ENCODE measurements around the gene CNFN. TPM values are rescaled to one million over a fixed set of nuclear protein-coding genes. Genes with fewer than 3 reads are reported as not detected.

CNFN gene
- total and polyA plus RNA-seq, 10 of the 15 experiments (the other 5 are each of a cell fraction or from before 2014, with no cell fraction given) = 0.60 TPM; not detected in 9

DNA sequence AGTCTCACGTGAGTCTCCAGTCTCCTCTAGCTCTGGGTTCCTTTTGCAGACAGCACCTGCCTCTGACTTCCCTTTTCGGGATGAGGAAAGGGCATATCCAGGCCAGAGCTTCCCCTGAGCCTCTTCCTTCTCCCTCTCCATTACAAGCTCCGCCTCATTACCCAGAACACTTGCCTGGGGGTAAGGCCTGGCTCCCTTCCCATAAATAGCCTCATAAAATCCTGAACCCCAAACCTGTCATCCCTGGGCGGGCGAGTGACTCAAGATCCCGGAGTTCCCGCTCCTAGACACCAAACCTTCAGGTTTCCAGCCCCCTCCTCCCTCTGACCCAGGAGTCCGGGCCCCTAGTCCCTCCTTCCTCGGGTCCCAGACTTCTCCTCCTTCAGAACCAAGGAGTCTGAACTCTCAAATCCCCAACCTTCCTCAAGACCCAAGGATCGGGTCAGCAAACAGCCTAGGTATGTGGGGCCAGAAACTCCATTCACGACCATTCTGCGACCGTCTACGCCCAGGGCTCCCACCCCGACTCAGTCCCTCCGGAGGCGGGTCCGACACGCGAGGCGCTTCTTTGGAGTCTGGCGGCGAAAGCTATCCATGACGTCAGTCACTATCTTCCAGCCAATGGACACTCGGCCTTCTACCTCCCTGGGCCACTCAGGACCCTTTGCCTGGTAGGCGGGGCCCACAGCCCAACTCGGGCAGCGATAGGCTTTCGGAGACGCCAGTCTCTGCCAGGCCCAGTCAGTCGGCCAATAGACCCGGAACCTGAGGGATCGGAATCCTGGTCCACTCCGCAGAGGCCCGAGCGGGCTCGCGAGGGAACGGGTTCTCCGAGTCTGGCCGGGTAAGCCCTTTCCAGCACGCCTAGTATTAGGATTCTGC lies 6.5 kb upstream of the CNFN start (continued):
- TF ChIP-seq MYC (IDR thresholded peaks at IDR 0.05; ENCODE audit: insufficient read depth, insufficient read length, insufficient replicate concordance, low read length, severe bottlenecking) (no peak), NFYB (IDR thresholded peaks at IDR 0.05; ENCODE audit: insufficient read depth, low read depth, low read length) (peak; percentile 98), JUNB (IDR thresholded peaks at IDR 0.05) (no peak; the same call in 1 of the 2 replicates), TCF7 (IDR thresholded peaks at IDR 0.05; ENCODE audit: borderline replicate concordance) (no peak), TARDBP (IDR thresholded peaks at IDR 0.05; ENCODE audit: borderline replicate concordance) (no peak), TCF3 (IDR thresholded peaks at IDR 0.05; ENCODE audit: borderline replicate concordance, insufficient read depth, low read depth, low read length) (no peak), KLF5 (IDR thresholded peaks at IDR 0.05; ENCODE audit: partially characterized antibody) (peak; percentile 46), CEBPB (IDR thresholded peaks at IDR 0.05; ENCODE audit: borderline replicate concordance in 1 of 2, low read depth in 2 of 2, low read length in 2 of 2) (no peak), CHD4 (IDR thresholded peaks at IDR 0.05) (no peak), ZNF24 (IDR thresholded peaks at IDR 0.05) (no peak), IKZF2 (IDR thresholded peaks at IDR 0.05) (peak in 1 of 2 experiments; percentile 15; a peak in 2 of 4 replicates), TAF1 (IDR thresholded peaks at IDR 0.05; ENCODE audit: borderline replicate concordance, low read depth, low read length) (peak; percentile 64), SP1 (IDR thresholded peaks at IDR 0.05; ENCODE audit: low read depth, low read length) (peak; percentile 99), BMI1 (IDR thresholded peaks at IDR 0.05; ENCODE audit: borderline replicate concordance) (no peak)
- TF ChIP-seq, protein P1, sequence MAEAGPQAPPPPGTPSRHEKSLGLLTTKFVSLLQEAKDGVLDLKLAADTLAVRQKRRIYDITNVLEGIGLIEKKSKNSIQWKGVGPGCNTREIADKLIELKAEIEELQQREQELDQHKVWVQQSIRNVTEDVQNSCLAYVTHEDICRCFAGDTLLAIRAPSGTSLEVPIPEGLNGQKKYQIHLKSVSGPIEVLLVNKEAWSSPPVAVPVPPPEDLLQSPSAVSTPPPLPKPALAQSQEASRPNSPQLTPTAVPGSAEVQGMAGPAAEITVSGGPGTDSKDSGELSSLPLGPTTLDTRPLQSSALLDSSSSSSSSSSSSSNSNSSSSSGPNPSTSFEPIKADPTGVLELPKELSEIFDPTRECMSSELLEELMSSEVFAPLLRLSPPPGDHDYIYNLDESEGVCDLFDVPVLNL (IDR thresholded peaks at IDR 0.05; ENCODE audit: low read depth, low read length) = peak; percentile 84
- TF ChIP-seq, protein P2, sequence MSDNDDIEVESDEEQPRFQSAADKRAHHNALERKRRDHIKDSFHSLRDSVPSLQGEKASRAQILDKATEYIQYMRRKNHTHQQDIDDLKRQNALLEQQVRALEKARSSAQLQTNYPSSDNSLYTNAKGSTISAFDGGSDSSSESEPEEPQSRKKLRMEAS (IDR thresholded peaks at IDR 0.05; ENCODE audit: low read depth, low read length) = peak; percentile 54; the same call in 1 of the 2 replicates
- TF ChIP-seq, protein P3, sequence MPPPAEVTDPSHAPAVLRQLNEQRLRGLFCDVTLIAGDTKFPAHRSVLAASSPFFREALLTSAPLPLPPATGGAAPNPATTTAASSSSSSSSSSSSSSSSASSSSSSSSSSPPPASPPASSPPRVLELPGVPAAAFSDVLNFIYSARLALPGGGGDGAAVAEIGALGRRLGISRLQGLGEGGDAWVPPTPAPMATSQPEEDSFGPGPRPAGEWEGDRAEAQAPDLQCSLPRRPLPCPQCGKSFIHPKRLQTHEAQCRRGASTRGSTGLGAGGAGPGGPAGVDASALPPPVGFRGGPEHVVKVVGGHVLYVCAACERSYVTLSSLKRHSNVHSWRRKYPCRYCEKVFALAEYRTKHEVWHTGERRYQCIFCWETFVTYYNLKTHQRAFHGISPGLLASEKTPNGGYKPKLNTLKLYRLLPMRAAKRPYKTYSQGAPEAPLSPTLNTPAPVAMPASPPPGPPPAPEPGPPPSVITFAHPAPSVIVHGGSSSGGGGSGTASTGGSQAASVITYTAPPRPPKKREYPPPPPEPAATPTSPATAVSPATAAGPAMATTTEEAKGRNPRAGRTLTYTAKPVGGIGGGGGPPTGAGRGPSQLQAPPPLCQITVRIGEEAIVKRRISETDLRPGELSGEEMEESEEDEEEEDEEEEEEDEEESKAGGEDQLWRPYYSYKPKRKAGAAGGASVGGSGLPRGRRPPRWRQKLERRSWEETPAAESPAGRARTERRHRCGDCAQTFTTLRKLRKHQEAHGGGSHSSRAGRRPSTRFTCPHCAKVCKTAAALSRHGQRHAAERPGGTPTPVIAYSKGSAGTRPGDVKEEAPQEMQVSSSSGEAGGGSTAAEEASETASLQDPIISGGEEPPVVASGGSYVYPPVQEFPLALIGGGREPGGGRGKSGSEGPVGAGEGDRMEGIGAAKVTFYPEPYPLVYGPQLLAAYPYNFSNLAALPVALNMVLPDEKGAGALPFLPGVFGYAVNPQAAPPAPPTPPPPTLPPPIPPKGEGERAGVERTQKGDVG (CRISPR knock-in tag; IDR thresholded peaks at IDR 0.05) = no peak
- TF ChIP-seq, protein P4, sequence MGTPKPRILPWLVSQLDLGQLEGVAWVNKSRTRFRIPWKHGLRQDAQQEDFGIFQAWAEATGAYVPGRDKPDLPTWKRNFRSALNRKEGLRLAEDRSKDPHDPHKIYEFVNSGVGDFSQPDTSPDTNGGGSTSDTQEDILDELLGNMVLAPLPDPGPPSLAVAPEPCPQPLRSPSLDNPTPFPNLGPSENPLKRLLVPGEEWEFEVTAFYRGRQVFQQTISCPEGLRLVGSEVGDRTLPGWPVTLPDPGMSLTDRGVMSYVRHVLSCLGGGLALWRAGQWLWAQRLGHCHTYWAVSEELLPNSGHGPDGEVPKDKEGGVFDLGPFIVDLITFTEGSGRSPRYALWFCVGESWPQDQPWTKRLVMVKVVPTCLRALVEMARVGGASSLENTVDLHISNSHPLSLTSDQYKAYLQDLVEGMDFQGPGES (IDR thresholded peaks at IDR 0.05) = peak; percentile 94
- TF ChIP-seq, protein P5, sequence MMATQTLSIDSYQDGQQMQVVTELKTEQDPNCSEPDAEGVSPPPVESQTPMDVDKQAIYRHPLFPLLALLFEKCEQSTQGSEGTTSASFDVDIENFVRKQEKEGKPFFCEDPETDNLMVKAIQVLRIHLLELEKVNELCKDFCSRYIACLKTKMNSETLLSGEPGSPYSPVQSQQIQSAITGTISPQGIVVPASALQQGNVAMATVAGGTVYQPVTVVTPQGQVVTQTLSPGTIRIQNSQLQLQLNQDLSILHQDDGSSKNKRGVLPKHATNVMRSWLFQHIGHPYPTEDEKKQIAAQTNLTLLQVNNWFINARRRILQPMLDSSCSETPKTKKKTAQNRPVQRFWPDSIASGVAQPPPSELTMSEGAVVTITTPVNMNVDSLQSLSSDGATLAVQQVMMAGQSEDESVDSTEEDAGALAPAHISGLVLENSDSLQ (IDR thresholded peaks at IDR 0.05) = peak; percentile 99
- TF ChIP-seq, protein P6, sequence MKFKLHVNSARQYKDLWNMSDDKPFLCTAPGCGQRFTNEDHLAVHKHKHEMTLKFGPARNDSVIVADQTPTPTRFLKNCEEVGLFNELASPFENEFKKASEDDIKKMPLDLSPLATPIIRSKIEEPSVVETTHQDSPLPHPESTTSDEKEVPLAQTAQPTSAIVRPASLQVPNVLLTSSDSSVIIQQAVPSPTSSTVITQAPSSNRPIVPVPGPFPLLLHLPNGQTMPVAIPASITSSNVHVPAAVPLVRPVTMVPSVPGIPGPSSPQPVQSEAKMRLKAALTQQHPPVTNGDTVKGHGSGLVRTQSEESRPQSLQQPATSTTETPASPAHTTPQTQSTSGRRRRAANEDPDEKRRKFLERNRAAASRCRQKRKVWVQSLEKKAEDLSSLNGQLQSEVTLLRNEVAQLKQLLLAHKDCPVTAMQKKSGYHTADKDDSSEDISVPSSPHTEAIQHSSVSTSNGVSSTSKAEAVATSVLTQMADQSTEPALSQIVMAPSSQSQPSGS (IDR thresholded peaks at IDR 0.05; ENCODE audit: low read length) = peak; percentile 65; the same call in 1 of the 2 replicates

Data from GM12878 (cell line).